OCI-LY3 (cell line): ENCODE results near the gene MYF6.

ENCODE experiments used
- H2AFZ ChIP-seq: fragments of 200-600, 300-600 bp; shearing (Covaris generic); 2 replicates; pipeline ENCODE4 v1.6.0; 2014; ENCODE audit warnings: antibody characterized with exemption, low read depth, low read length
- H3K27ac ChIP-seq: fragments of 200-600, 300-600 bp; sonication (generic); 2 replicates; pipeline ENCODE4 v1.5.1; 2014; ENCODE audit warnings: mild to moderate bottlenecking, low read length, moderate library complexity, mixed read lengths
- H3K27me3 ChIP-seq: fragments of 200-600, 300-600 bp; sonication (generic); 2 replicates; pipeline ENCODE4 v1.6.1; 2014; ENCODE audit warnings: low read depth, low read length, mixed read lengths
- H3K36me3 ChIP-seq: fragments of 200-600, 300-600 bp; sonication (generic); replicated peaks from 2 replicates; pipeline ENCODE3; 2014; ENCODE audit warnings: low read depth, low read length, mixed read lengths
- H3K4me1 ChIP-seq: fragments of 300-600, 200-600 bp; sonication (generic); 2 replicates; pipeline ENCODE4 v1.6.1; 2014; ENCODE audit warnings: low read length, mixed read lengths
- H3K4me2 ChIP-seq: fragments of 200-600, 300-600 bp; sonication (generic); 2 replicates; pipeline ENCODE4 v1.6.1; 2014; ENCODE audit warnings: low read length, mixed read lengths
- H3K4me3 ChIP-seq: fragments of 300-600, 200-600 bp; sonication (generic); 2 replicates; pipeline ENCODE4 v1.5.1; 2014; ENCODE audit warnings: antibody characterized with exemption, mild to moderate bottlenecking, low read length, moderate library complexity
- H3K79me2 ChIP-seq: fragments of 300-600, 200-600 bp; shearing (Covaris generic); 2 replicates; pipeline ENCODE4 v1.6.1; 2014; ENCODE audit warnings: mild to moderate bottlenecking, low read length, mixed read lengths
- H3K9ac ChIP-seq: fragments of 300-600, 200-600 bp; shearing (Covaris generic); 2 replicates; pipeline ENCODE4 v1.6.0; 2014; ENCODE audit warnings: mild to moderate bottlenecking, low read length, moderate library complexity
- H3K9me3 ChIP-seq: fragments of 200-600, 300-600 bp; shearing (Covaris generic); 2 replicates; pipeline ENCODE4 v1.6.1; 2014; ENCODE audit warnings: low read length, mixed read lengths; ENCODE audit not compliant: insufficient read depth
- H4K20me1 ChIP-seq: fragments of 200-600, 300-600 bp; sonication (generic); 2 replicates; pipeline ENCODE4 v1.6.1; 2016; ENCODE audit warnings: low read length, mixed read lengths; ENCODE audit not compliant: insufficient read depth
- CTCF ChIP-seq: fragments of 200-600, 300-600 bp; sonication (generic); IDR thresholded peaks from 2 replicates; pipeline ENCODE4 v1.5.1; 2014; ENCODE audit warnings: antibody characterized with exemption, low read length, low read depth
- EZH2phosphoT487 ChIP-seq: fragments of 200-600 bp; shearing (Covaris generic); IDR thresholded peaks from 2 replicates; pipeline ENCODE4 v1.6.1; 2018; ENCODE audit warnings: antibody characterized with exemption, mixed run types, low read depth

Gene MYF6

GRCh38 chr12:80681786-80682185 lies 25.6 kb upstream of the MYF6 start:
- H3K4me2 ChIP-seq, result no peak overlapping the region
- H4K20me1 ChIP-seq, result no peaks in the 10 kb centered on the region
- H3K9me3 ChIP-seq, result no peaks in the 10 kb centered on the region
- H3K27ac ChIP-seq, result no peak overlapping the region
- H3K4me3 ChIP-seq, result no peak overlapping the region
- no peaks in the 10 kb centered on the region for H3K4me1 ChIP-seq
- H3K9ac ChIP-seq, result no peak overlapping the region
- H2AFZ ChIP-seq, result no peak overlapping the region
- no peaks in the 10 kb centered on the region for H3K36me3 ChIP-seq
- TF ChIP-seq EZH2phosphoT487, result no peak
- TF ChIP-seq CTCF, result no peak
- H3K79me2 ChIP-seq, result no peaks in the 10 kb centered on the region
- no peaks in the 10 kb centered on the region for H3K27me3 ChIP-seq

- TF ChIP-seq CTCF (no peak), EZH2phosphoT487 (no peak)
- no peak overlapping the region for H3K27ac ChIP-seq
- no peaks in the 10 kb centered on the region for H4K20me1 ChIP-seq
- H3K27me3 ChIP-seq, result no peaks in the 10 kb centered on the region
- no peaks in the 10 kb centered on the region for H3K9me3 ChIP-seq
- no peaks in the 10 kb centered on the region for H3K79me2 ChIP-seq
- no peaks in the 10 kb centered on the region for H3K4me1 ChIP-seq
- no peak overlapping the region for H3K4me2 ChIP-seq
- H2AFZ ChIP-seq, result no peak overlapping the region
- H3K36me3 ChIP-seq, result no peaks in the 10 kb centered on the region
- no peak overlapping the region for H3K4me3 ChIP-seq
- no peak overlapping the region for H3K9ac ChIP-seq
Measured at GRCh38 chr12:80684077-80684495, 23.3 kb upstream of the MYF6 start.

- Histone ChIP-seq H3K4me2 (no peak overlapping the region), H3K79me2 (no peaks in the 10 kb centered on the region), H3K36me3 (no peaks in the 10 kb centered on the region), H3K4me1 (peaks cover 10% of the 10 kb centered on the region), H3K9me3 (no peaks in the 10 kb centered on the region), H3K27me3 (no peaks in the 10 kb centered on the region), H3K27ac (no peak overlapping the region), H4K20me1 (no peaks in the 10 kb centered on the region), H3K9ac (no peak overlapping the region), H3K4me3 (no peak overlapping the region), H2AFZ (no peak overlapping the region)
- no peak for TF ChIP-seq EZH2phosphoT487
- TF ChIP-seq CTCF, result no peak
Measured at GRCh38 chr12:80690090-80690489, 17.3 kb upstream of the MYF6 start.

GRCh38 chr12:80690513-80690912 lies 16.9 kb upstream of the MYF6 start:
- Histone ChIP-seq H3K9ac (no peak overlapping the region), H3K9me3 (no peaks in the 10 kb centered on the region), H3K79me2 (no peaks in the 10 kb centered on the region), H3K27ac (no peak overlapping the region), H3K27me3 (no peaks in the 10 kb centered on the region), H3K4me3 (no peak overlapping the region), H3K36me3 (no peaks in the 10 kb centered on the region), H2AFZ (no peak overlapping the region), H3K4me1 (peaks cover 10% of the 10 kb centered on the region), H3K4me2 (no peak overlapping the region), H4K20me1 (no peaks in the 10 kb centered on the region)
- TF ChIP-seq CTCF, result no peak
- no peak for TF ChIP-seq EZH2phosphoT487
